Putamen (tissue), 1 donor: ENCODE results near the gene ITIH3.

Source experiments
- DNase-seq: peaks from one replicate; pipeline ENCODE4 v3.0.0-alpha.2; 2016; ENCODE audit warnings: low spot score

ITIH3 gene

GRCh38 chr3:52829482-52829881, 34.9 kb downstream of the ITIH3 start:
- no peak for DNase-seq

DNA sequence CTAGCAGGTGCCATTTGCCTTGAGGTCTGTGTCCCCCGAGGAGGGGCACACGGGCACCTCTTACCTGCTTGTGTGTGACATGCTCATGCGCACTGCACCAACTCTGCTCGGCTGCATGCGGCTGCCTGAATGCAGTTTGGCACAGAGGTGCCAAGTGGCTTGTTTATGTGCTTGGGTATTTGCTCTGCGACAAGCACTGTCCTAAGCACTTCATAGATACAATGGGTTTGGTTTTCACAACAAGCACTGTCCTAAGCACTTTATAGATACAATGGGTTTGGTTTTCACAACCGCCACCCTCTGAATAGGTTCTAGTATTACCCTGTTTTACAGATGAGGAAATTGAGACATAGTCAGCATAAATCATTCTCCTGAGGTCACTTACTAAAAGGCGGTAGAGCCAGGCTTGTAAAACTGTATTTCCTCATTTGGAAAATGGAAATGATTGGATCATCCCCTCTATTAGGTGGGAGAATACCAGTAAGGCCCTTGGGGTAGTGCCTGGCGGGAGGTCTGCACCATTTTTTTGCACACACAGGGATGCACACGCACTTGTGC, 35.4 kb downstream of the ITIH3 start:
- DNase-seq, result no peak

DNA sequence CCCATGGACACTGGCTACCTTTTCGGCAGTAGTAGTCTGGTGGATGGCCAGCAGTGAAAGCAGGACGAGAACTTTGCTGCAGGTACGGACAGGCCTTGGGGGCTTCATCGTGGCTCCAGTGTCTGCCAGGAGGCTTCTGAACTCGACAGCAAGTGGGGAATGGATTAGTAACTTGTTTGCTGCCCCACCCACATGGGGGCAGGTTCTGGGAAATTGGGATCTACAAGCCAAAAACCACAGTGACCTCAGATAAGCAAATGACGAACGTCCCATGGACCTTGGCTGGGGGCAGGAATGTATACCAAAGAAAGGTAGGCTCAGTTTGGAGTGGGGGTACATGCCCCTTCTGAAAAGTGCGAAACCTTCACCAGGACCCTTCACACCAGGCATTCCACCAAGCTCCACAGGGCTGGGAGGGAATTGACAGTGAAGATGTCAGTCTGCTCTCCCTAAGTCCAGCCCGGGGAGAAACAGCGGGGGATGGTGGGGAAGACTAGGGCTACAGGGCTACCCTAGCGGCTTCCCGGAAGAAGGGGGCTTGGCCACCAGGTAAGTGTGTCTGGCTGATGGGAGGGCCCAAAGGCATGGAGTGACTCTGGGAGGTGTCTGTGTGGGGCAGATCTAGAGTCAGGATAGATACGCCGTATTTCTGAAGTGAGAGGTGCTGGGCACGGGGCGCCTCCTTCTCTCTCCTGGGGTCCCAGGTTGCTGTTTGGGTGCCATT, 36.1 kb downstream of the ITIH3 start, which contains the start of gene ITIH4:
ITIH4 (minus strand) TSS at position 138 of the 724 bp plus-strand sequence; CDS start at position 108, 30 bp downstream.
- no peak for DNase-seq

DNA sequence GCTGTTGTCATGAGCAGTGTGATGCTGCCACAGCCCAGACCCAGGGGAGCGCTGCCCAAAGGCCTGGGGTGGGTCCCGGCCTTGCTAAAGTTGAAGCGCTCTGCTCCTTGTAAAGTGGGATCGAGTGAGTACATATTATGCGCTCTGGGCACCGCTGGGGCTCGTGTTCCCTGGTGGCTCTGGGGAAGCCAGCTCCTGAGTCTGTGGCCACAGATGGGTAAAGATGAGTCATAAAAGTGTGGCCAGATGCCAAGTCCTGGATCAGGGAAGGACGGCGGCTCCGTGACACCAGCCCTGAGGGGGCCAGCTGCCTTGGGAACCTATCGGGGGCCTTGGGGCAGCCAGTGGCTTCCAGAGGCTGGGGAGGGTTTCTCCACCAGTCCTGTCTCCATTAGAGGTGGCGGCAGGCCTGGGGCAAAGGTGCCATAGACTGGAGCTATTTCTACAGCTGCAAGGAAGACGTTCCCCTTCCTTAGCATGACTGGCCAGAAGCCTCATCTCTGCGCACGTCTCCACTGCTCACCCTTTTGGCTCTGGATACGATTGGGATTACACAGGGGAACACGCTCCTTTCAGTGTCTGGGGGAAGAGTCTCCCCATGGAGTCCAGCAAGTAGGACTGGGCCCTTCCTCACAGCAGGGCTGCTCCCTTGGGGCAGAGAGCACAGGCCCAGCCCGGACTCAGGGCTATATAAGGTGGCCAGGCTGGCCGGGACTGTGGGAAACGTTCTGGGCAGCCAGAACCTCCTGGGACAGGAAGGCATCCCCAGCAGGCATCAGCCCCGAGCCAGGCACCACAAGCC, 37.1 kb downstream of the ITIH3 start:
- no peak for DNase-seq

GRCh38 chr3:52833202-52833601, 38.6 kb downstream of the ITIH3 start:
- DNase-seq, result no peak

DNA sequence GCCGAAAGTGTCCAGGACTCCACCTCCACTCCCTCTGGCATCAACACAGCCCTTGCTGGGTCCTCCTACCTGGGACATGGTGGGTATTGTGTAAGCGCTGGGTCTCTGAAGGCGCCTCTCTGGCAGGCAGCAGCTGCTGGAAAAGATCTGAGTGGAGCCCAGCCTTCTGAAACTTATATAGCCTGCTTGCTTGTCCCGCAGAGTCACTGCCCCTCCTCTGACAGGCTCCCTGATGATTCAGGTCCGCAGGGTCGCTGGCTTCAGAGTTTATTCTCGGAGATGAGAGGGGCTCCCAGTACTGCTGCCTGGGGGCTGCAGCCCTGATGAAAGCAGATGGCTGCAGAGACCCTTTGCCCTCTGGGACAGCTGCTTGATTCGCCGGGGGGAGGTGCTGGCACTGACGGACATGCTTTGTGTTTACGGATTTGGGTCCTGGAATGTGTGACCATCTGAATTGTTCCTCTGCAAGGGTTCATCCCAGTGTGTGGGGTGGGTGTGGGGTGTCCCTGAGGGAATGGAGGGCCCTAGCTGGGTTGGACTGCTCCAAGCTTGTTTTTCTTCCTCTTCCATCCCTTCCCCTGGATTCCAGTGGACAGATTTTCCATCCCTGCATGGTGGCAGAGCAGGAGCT, 40.4 kb downstream of the ITIH3 start, which contains the start of gene MUSTN1:
MUSTN1 (minus strand) TSS at position 149 of the 631 bp plus-strand sequence; CDS start at position 78, 71 bp downstream.
- no peak for DNase-seq

- DNase-seq, result no peak
Measured at GRCh38 chr3:52835766-52836470, 41.3 kb downstream of the ITIH3 start.

DNA sequence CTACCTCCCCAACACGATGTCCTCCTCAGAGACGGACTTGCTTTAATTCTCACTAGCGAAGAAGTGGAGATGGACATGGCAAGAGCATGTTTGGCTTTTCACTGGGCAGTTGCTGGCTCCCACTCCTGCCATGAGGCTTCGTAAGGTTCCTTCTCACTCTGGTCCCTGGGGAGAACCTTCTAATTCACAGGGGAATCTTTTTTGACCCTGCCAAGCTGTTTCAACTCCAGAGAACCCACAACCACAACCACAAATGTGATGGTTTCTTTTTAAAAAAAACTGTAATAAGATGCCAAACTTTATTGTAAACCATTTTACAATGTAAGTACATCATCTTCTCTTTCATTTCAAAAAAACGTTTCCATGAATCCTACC, 41.9 kb downstream of the ITIH3 start:
- DNase-seq, result no peak

- DNase-seq, result no peak
Measured at GRCh38 chr3:52836986-52837385, 42.4 kb downstream of the ITIH3 start.

GRCh38 chr3:52838561-52839267, 44.1 kb downstream of the ITIH3 start:
- DNase-seq, result no peak

DNA sequence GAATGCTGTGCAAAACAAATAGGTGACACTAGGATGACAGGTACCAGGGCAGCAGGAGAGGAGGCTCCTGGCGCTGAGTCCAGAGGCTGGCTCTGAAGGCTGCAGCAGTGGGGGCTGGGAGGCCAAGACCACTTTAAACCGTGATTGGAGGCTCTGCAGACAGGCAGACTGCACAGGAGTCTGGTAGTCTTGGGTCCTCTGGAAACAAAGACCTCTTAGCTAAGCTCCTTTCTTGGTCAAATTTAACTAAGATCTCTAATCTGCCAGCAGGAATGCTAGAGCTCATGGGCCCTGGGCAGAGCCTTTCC, 44.6 kb downstream of the ITIH3 start:
- DNase-seq, result no peak

DNA sequence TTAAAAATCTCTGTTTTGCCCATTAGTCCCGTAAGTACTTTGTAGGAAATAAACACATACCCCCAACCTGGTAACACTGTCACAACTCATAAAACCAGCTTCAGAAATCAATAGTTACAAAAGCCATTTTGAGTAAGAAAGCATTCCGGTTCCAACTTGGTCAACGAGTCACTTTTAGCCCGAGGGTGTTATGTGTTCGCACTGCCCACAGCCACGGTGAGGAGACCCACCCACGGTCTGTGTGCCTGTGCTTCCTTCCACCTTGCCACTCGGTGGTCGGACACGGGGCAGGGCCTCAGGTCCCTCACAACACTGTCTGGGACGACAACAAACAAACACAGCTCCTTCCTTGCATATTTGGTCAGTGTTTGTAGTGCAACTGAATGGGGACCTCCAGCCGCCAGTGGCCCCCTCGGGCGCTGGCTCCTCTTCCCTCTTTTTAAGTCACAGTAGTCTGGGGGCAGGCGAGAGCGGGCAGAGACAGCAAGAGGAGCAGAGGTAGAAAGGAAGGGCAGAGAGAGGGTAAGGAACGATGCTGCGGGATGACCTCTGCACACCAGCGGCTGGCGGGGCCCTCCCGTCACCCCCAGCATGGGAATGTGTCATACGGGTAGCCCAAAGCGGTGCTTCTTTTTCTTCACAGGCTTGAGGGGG, 45.4 kb downstream of the ITIH3 start:
- DNase-seq, result no peak

DNA sequence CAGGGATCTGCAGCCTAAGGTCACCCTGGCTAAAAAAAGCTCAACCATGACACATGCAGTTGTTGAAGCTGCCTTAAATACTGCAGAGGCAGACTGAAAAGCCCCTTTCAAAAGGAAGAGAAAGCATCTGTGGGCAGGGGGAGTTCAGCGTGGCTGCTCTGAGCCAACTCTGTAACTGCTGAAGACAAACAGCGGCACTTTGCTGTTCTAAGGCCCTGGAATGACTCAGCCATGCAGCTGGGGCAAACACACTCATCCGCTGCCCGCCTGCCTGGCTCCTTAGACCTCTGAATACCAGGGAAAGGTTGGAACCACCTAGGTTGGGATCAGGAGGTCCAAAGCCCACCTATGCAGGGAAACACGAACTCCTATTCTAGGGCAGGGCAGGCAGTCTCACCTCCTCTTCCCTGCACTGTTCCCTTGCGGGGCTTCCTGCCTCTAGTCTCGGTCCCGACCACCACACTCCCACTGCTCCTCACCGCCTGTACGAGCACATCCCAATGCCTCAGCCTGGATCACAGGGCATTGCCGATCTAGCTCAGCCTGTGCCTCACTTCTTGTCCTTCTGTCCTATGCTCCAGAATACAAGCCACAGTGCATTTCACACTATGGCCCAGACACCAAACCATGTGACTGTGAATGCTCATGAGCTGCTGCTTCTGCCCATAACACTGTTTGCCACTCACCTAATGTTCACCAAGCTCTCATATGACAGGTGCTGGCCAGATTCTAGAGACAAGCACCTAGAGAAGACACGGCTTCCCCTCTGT, 46.8 kb downstream of the ITIH3 start:
- no peak for DNase-seq

GRCh38 chr3:52841981-52842340, 47.4 kb downstream of the ITIH3 start:
- no peak for DNase-seq

- no peak for DNase-seq
Measured at GRCh38 chr3:52842424-52842823, 47.8 kb downstream of the ITIH3 start.

GRCh38 chr3:52843108-52843865, 48.7 kb downstream of the ITIH3 start:
- DNase-seq, result no peak

DNA sequence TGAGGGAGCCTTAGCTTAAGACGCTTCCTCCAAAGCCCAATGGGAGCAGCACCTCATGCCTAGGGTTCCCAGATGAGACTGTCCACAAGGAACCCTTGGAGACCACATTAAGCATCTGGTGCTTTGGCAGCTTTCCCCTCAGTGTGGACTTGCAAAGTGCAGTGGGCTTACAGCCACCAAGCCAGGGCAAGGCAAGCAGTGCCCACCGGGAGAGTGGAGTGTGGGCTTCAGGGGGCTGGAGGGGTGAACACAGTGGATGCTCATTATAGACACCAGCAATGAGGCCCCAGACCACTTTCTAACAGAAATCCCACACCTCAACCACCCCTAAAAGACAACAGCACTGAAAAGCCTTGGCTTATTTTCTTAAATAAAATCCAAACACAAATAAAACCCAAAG, 49.3 kb downstream of the ITIH3 start:
- no peak for DNase-seq

DNA sequence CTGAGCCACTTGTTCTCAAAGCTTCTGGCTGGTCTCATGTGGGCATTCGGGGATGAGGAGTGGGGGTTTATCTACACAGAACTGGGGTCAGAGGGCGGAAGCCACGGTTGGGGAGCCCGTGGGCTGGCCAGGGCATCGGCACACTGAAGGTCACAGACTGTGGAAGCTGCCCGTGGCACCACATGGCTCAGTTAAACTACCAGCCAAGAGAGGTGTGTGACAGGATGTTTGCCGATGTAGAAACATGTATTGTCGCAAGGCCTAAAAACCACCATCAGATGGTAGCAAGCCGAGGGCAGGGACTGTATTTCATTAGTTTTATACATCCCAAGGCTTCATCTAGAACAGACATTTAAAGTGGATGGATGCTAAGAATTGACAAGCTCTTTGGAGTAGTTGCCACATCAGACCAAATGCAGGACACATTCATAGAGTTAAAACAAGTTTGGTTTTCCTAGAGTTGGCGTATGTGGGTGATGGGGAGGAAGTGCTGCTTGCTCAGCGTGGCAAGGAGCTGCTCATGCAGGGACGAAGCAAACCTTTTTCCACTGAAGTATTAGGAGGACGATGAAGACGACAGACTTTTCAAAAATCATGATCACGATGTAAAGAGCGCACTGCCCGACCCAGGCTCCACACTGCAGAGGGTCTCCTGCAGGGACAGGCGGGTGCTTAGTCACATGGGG, 49.8 kb downstream of the ITIH3 start:
- DNase-seq, result no peak

DNA sequence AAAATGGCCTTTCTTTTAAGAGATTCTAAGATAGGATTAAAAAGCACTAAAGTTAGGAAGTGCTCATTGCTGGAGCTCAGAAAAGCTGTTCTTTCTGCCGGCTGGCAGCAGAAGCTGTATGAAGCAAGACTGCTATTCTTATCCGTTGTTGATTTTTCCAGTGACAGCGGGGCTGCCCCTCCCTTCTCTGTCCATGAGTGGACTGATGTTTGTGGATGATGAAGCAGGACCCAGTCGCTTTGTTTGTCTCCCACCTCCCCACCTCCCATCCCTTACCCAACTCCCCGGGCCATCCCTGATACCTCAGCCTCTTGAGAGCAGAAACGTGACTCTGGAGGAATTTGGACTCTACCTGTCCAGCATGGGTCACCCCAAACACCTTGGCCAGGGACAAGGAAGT, 50.6 kb downstream of the ITIH3 start:
- peak; percentile 37 for DNase-seq
